Subcutaneous adipose tissue (tissue), 4 donors: Measurements from ENCODE around the gene GTF2H4. TPM values are rescaled to one million over a fixed set of nuclear protein-coding genes. Genes with fewer than 3 reads are reported as not detected.

ENCODE experiments used
- CTCF ChIP-seq: fragments of 450-650 bp; IDR thresholded peaks from one replicate; pipeline ENCODE4 v1.5.1; 2016; ENCODE audit warnings: low read depth, mild to moderate bottlenecking, control low read depth, antibody characterized with exemption, moderate library complexity
- total RNA-seq, 4 donors: library from RNA; depleted of rRNA; stranded (reverse); fragments of >200 nt; gene quantifications; one replicate each; pipeline ENCODE4 v1.1.0, GENCODE V29; 2016

The GTF2H4 gene
- total RNA-seq, 4 donors from 2014 or later = 7.3 to 19.2 (median 8.3) TPM

GRCh38 chr6:30903236-30903635, 4.8 kb upstream of the GTF2H4 start:
- TF ChIP-seq CTCF = no peak

- no peak for TF ChIP-seq CTCF
These were observed 693 bp downstream of the GTF2H4 start for GRCh38 chr6:30908700-30909099.

- TF ChIP-seq CTCF = no peak
These were observed 4.9 kb downstream of the GTF2H4 start for GRCh38 chr6:30912746-30913520.

- TF ChIP-seq CTCF = no peak
These were observed 5.7 kb downstream of the GTF2H4 start for GRCh38 chr6:30913721-30914075.

- no peak for TF ChIP-seq CTCF
These were observed 6.3 kb downstream of the GTF2H4 start, which contains the start of gene VARS2 for GRCh38 chr6:30914076-30914853. Gene VARS2 (plus strand): TSS chr6:30914238. CDS start chr6:30914837, 599 bp downstream.

- no peak for TF ChIP-seq CTCF
These were observed 7.0 kb downstream of the GTF2H4 start for GRCh38 chr6:30914854-30915590.

GRCh38 chr6:30915591-30915946, 7.6 kb downstream of the GTF2H4 start:
- TF ChIP-seq CTCF = no peak
